SK-N-SH (cell line): ENCODE data around the gene NOD2.
A peak's percentile ranks its signal among the peaks of the same experiment; 100 is the strongest.

Source experiments
- ELF1 ChIP-seq: IDR thresholded peaks from 2 replicates; pipeline ENCODE4 v1.4.0; 2012
- EP300 ChIP-seq, 2 experiments: IDR thresholded peaks; 2 replicates each; pipeline versions ENCODE4 v1.4.0 to v1.6.1; 2012; ENCODE audit warnings: borderline replicate concordance in 1 of 2, low read depth in 1 of 2, low read length in 1 of 2
- EZH2phosphoT487 ChIP-seq: fragments of 200-600 bp; sonication (generic); IDR thresholded peaks from 2 replicates; pipeline ENCODE4 v1.6.1; 2017; ENCODE audit warnings: low read depth, mixed run types, mild to moderate bottlenecking, antibody characterized with exemption, moderate library complexity, borderline replicate concordance
- FOXM1 ChIP-seq: IDR thresholded peaks from 2 replicates; pipeline ENCODE4 v1.4.0; 2012; ENCODE audit warnings: low read depth, mild to moderate bottlenecking
- GABPA ChIP-seq: IDR thresholded peaks from 2 replicates; pipeline ENCODE4 v1.4.0; 2012; ENCODE audit warnings: low read depth, mild to moderate bottlenecking
- POLR2AphosphoS5 ChIP-seq: IDR thresholded peaks from 2 replicates; pipeline ENCODE4 v1.6.1; 2012; ENCODE audit warnings: low read depth, low read length
- RAD21 ChIP-seq: IDR thresholded peaks from 2 replicates; pipeline ENCODE4 v1.6.1; 2012; ENCODE audit warnings: mild to moderate bottlenecking, low read length
- RFX5 ChIP-seq: IDR thresholded peaks from 2 replicates; pipeline ENCODE4 v1.6.1; 2012; ENCODE audit warnings: mild to moderate bottlenecking, improper control_type of control experiment, low read length
- USF2 ChIP-seq: fragments of 150-350 bp; IDR thresholded peaks from 2 replicates; pipeline ENCODE4 v1.6.1; 2017; ENCODE audit warnings: antibody characterized with exemption, low read length, low read depth, borderline replicate concordance
- TF ChIP-seq, protein P1 (sequence below): fragments of 200-600 bp; sonication (generic); IDR thresholded peaks from 2 replicates; pipeline ENCODE4 v1.6.1; 2017; ENCODE audit warnings: antibody characterized with exemption, mild to moderate bottlenecking, moderate library complexity
- TF ChIP-seq, protein P2 (sequence below): IDR thresholded peaks from 2 replicates; pipeline ENCODE4 v1.6.1; 2012; ENCODE audit warnings: mild to moderate bottlenecking, low read depth, low read length, moderate library complexity
- TF ChIP-seq, protein P3 (sequence below): IDR thresholded peaks from 2 replicates; pipeline ENCODE4; 2012

DNA sequence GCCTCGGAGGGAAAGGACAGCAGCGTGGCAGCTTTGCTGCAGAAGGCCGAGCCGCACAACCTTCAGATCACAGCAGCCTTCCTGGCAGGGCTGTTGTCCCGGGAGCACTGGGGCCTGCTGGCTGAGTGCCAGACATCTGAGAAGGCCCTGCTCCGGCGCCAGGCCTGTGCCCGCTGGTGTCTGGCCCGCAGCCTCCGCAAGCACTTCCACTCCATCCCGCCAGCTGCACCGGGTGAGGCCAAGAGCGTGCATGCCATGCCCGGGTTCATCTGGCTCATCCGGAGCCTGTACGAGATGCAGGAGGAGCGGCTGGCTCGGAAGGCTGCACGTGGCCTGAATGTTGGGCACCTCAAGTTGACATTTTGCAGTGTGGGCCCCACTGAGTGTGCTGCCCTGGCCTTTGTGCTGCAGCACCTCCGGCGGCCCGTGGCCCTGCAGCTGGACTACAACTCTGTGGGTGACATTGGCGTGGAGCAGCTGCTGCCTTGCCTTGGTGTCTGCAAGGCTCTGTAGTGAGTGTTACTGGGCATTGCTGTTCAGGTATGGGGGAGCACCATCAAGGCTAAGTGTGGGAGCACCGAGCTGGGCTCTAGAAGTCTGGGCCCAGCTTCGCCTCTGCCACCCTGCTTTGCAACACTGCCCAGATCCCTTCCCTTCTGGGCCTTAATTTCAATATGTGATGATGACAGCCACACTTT, 18.6 kb downstream of the NOD2 start:
- TF ChIP-seq, protein P1, sequence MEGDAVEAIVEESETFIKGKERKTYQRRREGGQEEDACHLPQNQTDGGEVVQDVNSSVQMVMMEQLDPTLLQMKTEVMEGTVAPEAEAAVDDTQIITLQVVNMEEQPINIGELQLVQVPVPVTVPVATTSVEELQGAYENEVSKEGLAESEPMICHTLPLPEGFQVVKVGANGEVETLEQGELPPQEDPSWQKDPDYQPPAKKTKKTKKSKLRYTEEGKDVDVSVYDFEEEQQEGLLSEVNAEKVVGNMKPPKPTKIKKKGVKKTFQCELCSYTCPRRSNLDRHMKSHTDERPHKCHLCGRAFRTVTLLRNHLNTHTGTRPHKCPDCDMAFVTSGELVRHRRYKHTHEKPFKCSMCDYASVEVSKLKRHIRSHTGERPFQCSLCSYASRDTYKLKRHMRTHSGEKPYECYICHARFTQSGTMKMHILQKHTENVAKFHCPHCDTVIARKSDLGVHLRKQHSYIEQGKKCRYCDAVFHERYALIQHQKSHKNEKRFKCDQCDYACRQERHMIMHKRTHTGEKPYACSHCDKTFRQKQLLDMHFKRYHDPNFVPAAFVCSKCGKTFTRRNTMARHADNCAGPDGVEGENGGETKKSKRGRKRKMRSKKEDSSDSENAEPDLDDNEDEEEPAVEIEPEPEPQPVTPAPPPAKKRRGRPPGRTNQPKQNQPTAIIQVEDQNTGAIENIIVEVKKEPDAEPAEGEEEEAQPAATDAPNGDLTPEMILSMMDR: no peak
- TF ChIP-seq, protein P2, sequence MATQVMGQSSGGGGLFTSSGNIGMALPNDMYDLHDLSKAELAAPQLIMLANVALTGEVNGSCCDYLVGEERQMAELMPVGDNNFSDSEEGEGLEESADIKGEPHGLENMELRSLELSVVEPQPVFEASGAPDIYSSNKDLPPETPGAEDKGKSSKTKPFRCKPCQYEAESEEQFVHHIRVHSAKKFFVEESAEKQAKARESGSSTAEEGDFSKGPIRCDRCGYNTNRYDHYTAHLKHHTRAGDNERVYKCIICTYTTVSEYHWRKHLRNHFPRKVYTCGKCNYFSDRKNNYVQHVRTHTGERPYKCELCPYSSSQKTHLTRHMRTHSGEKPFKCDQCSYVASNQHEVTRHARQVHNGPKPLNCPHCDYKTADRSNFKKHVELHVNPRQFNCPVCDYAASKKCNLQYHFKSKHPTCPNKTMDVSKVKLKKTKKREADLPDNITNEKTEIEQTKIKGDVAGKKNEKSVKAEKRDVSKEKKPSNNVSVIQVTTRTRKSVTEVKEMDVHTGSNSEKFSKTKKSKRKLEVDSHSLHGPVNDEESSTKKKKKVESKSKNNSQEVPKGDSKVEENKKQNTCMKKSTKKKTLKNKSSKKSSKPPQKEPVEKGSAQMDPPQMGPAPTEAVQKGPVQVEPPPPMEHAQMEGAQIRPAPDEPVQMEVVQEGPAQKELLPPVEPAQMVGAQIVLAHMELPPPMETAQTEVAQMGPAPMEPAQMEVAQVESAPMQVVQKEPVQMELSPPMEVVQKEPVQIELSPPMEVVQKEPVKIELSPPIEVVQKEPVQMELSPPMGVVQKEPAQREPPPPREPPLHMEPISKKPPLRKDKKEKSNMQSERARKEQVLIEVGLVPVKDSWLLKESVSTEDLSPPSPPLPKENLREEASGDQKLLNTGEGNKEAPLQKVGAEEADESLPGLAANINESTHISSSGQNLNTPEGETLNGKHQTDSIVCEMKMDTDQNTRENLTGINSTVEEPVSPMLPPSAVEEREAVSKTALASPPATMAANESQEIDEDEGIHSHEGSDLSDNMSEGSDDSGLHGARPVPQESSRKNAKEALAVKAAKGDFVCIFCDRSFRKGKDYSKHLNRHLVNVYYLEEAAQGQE: no peak
- TF ChIP-seq USF2: no peak
- no peak for TF ChIP-seq POLR2AphosphoS5
- TF ChIP-seq FOXM1: no peak
- TF ChIP-seq EZH2phosphoT487: no peak
- no peak for TF ChIP-seq RFX5
- TF ChIP-seq, protein P3, sequence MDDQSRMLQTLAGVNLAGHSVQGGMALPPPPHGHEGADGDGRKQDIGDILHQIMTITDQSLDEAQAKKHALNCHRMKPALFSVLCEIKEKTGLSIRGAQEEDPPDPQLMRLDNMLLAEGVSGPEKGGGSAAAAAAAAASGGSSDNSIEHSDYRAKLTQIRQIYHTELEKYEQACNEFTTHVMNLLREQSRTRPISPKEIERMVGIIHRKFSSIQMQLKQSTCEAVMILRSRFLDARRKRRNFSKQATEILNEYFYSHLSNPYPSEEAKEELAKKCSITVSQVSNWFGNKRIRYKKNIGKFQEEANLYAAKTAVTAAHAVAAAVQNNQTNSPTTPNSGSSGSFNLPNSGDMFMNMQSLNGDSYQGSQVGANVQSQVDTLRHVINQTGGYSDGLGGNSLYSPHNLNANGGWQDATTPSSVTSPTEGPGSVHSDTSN: no peak
- no peak; a peak in 1 of 4 replicates for TF ChIP-seq EP300 (IDR thresholded peaks at IDR 0.05; ENCODE audit: borderline replicate concordance in 1 of 2, low read depth in 1 of 2, low read length in 1 of 2)
- no peak for TF ChIP-seq ELF1
- 0 out of 2 replicates have a peak, but pooled peaks have one; percentile 2 for TF ChIP-seq RAD21
- no peak for TF ChIP-seq GABPA
